K562 (cell line): ENCODE data around the gene LEUTX. TPM values are rescaled to one million over a fixed set of nuclear protein-coding genes. Genes with fewer than 3 reads are reported as not detected.

Experiments
- ATAC-seq: fragments of 200-7000 bp; cut with Tn5 transposase; 3 replicates; pipeline ENCODE4 v1.9.1; 2020; ENCODE audit warnings: moderate library complexity
- BruUV-seq: library from RNA; stranded (reverse); fragments of 400-500 nt; replicated peaks from 2 replicates; lab custom pipeline; 2021; lab: Mats Ljungman, UMichigan
- CTCF ChIA-PET: fragments of 300-600 bp; formaldehyde crosslinking; extraction: SDS; loops from one replicate; lab custom pipeline; 2021; ENCODE audit warnings: low intra/inter-chr PET ratio; lab: Yijun Ruan, JAX
- POLR2A ChIA-PET: fragments of 300-600, 350-650 bp; sonication (Branson Sonifier 250); formaldehyde crosslinking; extraction: SDS; loops from one replicate; lab custom pipeline; 2021; ENCODE audit warnings: antibody characterized with exemption, inconsistent platforms; lab: Yijun Ruan, JAX
- DNase-seq, 4 experiments: peaks; one replicate each; pipeline versions ENCODE4 v3.0.0 to v3.0.0-alpha.2; 2011 to 2018; ENCODE audit warnings: low spot score in 3 of 4, mixed read lengths in 3 of 4; ENCODE audit errors: extremely low read depth in 1 of 4
- FAIRE-seq: peaks from 2 replicates; lab custom pipeline; 2011; peaks lifted over from hg19 to GRCh38; lab: Jason Lieb, UNC
- H2AFZ ChIP-seq: 2 replicates; pipeline ENCODE4 v1.6.0; 2011; ENCODE audit warnings: low read depth, low read length, control low read depth, inconsistent platforms
- H3K27ac ChIP-seq: fragments of 200-600 bp; 3 replicates; pipeline ENCODE4 v1.8.0; 2011; ENCODE audit warnings: low read depth, mild to moderate bottlenecking, control low read depth, inconsistent platforms, low read length, moderate library complexity, mixed read lengths; ENCODE audit errors: extremely low read depth
- H3K27me3 ChIP-seq, 2 experiments: fragments of 300-600 bp in 1 of 2; 2 replicates in 1 of 2; 3 replicates in 1 of 2; pipeline versions ENCODE4 v1.6.0 to v1.8.0; 2011; ENCODE audit warnings: inconsistent platforms in 2 of 2, low read length in 2 of 2, mild to moderate bottlenecking in 1 of 2, mixed read lengths in 1 of 2, moderate library complexity in 1 of 2; ENCODE audit not compliant: control insufficient read depth in 2 of 2, insufficient read depth in 2 of 2
- H3K36me3 ChIP-seq: fragments of 300-600 bp; 3 replicates; pipeline ENCODE4 v1.8.0; 2011; ENCODE audit warnings: mild to moderate bottlenecking, low read length, inconsistent platforms; ENCODE audit not compliant: control insufficient read depth, insufficient read depth
- H3K4me1 ChIP-seq, 2 experiments: fragments of 200-600 bp in 1 of 2; replicated peaks in 1 of 2; 2 replicates in 1 of 2; 3 replicates in 1 of 2; pipeline versions ENCODE4 v1.5.1 to v1.8.0; 2011; ENCODE audit warnings: inconsistent platforms in 2 of 2, low read length in 2 of 2, mild to moderate bottlenecking in 1 of 2, mixed read lengths in 1 of 2, moderate library complexity in 1 of 2; ENCODE audit not compliant: control insufficient read depth in 2 of 2, insufficient read depth in 2 of 2
- H3K4me2 ChIP-seq: 2 replicates; pipeline ENCODE4 v1.6.1; 2011; ENCODE audit warnings: low read length, control low read depth, inconsistent platforms, mixed read lengths; ENCODE audit not compliant: insufficient read depth
- H3K4me3 ChIP-seq: fragments of 200-600 bp; sonication (generic), shearing (Covaris generic); 2 replicates; pipeline ENCODE4 v1.5.1; 2016; ENCODE audit warnings: control low read depth, inconsistent platforms
- H3K79me2 ChIP-seq: fragments of 200-600 bp; 3 replicates; pipeline ENCODE4 v1.8.0; 2011; ENCODE audit warnings: low read length, inconsistent platforms; ENCODE audit not compliant: control insufficient read depth, insufficient read depth
- H3K9ac ChIP-seq, 2 experiments: 2 replicates each; pipeline versions ENCODE4 v1.6.0 to v1.6.1; 2011; ENCODE audit warnings: low read depth in 2 of 2, low read length in 2 of 2, control low read depth in 1 of 2, inconsistent platforms in 1 of 2, mild to moderate bottlenecking in 1 of 2, mixed read lengths in 1 of 2; ENCODE audit not compliant: insufficient read depth in 1 of 2
- H3K9me1 ChIP-seq: one replicate; pipeline ENCODE4 v1.6.0; 2011; ENCODE audit warnings: inconsistent platforms, mild to moderate bottlenecking, low read length, moderate library complexity; ENCODE audit not compliant: control insufficient read depth, insufficient read depth
- H3K9me3 ChIP-seq: replicated peaks from 2 replicates; pipeline ENCODE4 v1.5.1; 2011; ENCODE audit warnings: low read depth, low read length, inconsistent platforms; ENCODE audit not compliant: control insufficient read depth, insufficient read depth
- H4K20me1 ChIP-seq: replicated peaks from 2 replicates; pipeline ENCODE4 v1.6.1; 2011; ENCODE audit warnings: low read length, inconsistent platforms, mixed read lengths; ENCODE audit not compliant: control insufficient read depth, insufficient read depth
- CAMTA2 ChIP-seq: fragments of 250-450 bp; sonication (Bioruptor Pico); conservative IDR thresholded peaks from 2 replicates; pipeline ENCODE4 v1.5.1; 2022
- CBFA2T3 ChIP-seq: fragments of 450-650 bp; IDR thresholded peaks from 2 replicates; pipeline ENCODE4 v1.6.1; 2017
- CBX3 ChIP-seq, 2 experiments: IDR thresholded peaks; 1 replicate in 1 of 2; 2 replicates in 1 of 2; pipeline ENCODE4 v1.6.1; 2012; ENCODE audit warnings: inconsistent platforms in 2 of 2, low read length in 2 of 2, borderline replicate concordance in 1 of 2, control low read depth in 1 of 2
- CCNT2 ChIP-seq: IDR thresholded peaks from 2 replicates; pipeline ENCODE4 v1.6.1; 2011; ENCODE audit warnings: borderline replicate concordance, low read depth, mild to moderate bottlenecking, moderate library complexity, mixed read lengths, low read length; ENCODE audit not compliant: insufficient read length; ENCODE audit errors: extremely low read depth
- GTF2F1 ChIP-seq: IDR thresholded peaks from 2 replicates; pipeline ENCODE4 v1.6.1; 2011; ENCODE audit warnings: low read depth, low read length, improper control_type of control experiment
- KAT8 ChIP-seq: fragments of 450-650 bp; IDR thresholded peaks from 2 replicates; pipeline ENCODE4 v1.6.1; 2016; ENCODE audit warnings: low read depth, mild to moderate bottlenecking
- KDM1A ChIP-seq, 2 experiments: fragments of 450-650 bp; IDR thresholded peaks; 2 replicates each; pipeline ENCODE4 v1.6.1; 2016; ENCODE audit warnings: mild to moderate bottlenecking in 2 of 2
- KLF13 ChIP-seq: fragments of 450-650 bp; IDR thresholded peaks from 2 replicates; pipeline ENCODE4 v1.6.1; 2016; ENCODE audit warnings: missing genetic modification characterization, low read depth, mild to moderate bottlenecking, missing compliant biosample characterization, moderate library complexity, borderline replicate concordance
- PRDM10 ChIP-seq: fragments of 450-650 bp; IDR thresholded peaks from 2 replicates; pipeline ENCODE4 v1.6.1; 2018; ENCODE audit not compliant: partially characterized antibody
- SETDB1 ChIP-seq: IDR thresholded peaks from one replicate; pipeline ENCODE4 v1.6.1; 2012; ENCODE audit warnings: low read length, control low read depth, inconsistent platforms
- SNRNP70 ChIP-seq: fragments of 200-400 bp; formaldehyde crosslinking; optimal IDR thresholded peaks from 2 replicates; pipeline ENCODE3; 2017; ENCODE audit warnings: low read depth, low read length
- SPI1 ChIP-seq: IDR thresholded peaks from 2 replicates; pipeline ENCODE4 v1.6.1; 2011; ENCODE audit warnings: low read depth, low read length, control low read depth, borderline replicate concordance
- THAP7 ChIP-seq: fragments of 250-450 bp; sonication (Bioruptor Pico); IDR thresholded peaks from 2 replicates; pipeline ENCODE4 v1.5.0; 2021
- TRIM24 ChIP-seq, 2 experiments: fragments of 450-650 bp; IDR thresholded peaks; 2 replicates each; pipeline ENCODE4 v1.6.1; 2016
- ZNF512 ChIP-seq: IDR thresholded peaks from 2 replicates; pipeline ENCODE4 v1.6.1; 2016; ENCODE audit warnings: missing genetic modification characterization, missing compliant biosample characterization
- ZNF695 ChIP-seq: fragments of 450-650 bp; formaldehyde crosslinking; IDR thresholded peaks from 2 replicates; pipeline ENCODE4 v1.4.0; 2020; ENCODE audit warnings: mild to moderate bottlenecking, moderate library complexity
- WGBS: fragments of 100-300 bp; shearing (Covaris generic); methylation state at CpG from one replicate; pipeline ENCODE4 v1.1.6; 2016; ENCODE audit warnings: low coverage, mixed read lengths; ENCODE audit not compliant: insufficient coverage; ENCODE audit errors: missing lambda C conversion rate; 5-methylcytosine and 5-hydroxymethylcytosine counted together
- in situ Hi-C: fragments of 300-500 bp; cut with MboI; formaldehyde crosslinking; loops from 4 replicates; pipeline ENCODE4 v1.15.0; 2018; ENCODE audit warnings: inconsistent platforms, mixed read lengths
- intact Hi-C: fragments of 100-400 bp; cut with micrococcal nuclease; formaldehyde crosslinking; loops from 2 replicates; pipeline ENCODE4 v1.14.2; 2022
- polyA plus RNA-seq, 8 experiments: library from polyadenylated mRNA; depleted of rRNA in 4 of 8; stranded (reverse) in 5 of 8; unstranded in 3 of 8; fragments of >200 nt; fragmentation: Nextera tagmentation in 2 of 8; fragmentation: Illumina TruSeq in 1 of 8; extraction: Ambion mirVana in 2 of 8; extraction: Trizol in 1 of 8; gene quantifications; 2 replicates each; pipeline versions ENCODE4 v1.2.1 to v1.2.3, GENCODE V29; 2011 to 2014; ENCODE audit warnings: inconsistent platforms in 1 of 8, missing spikeins in 1 of 8
- total RNA-seq, 7 experiments: library from RNA; depleted of rRNA in 6 of 7; stranded (reverse); fragments of >200 nt in 6 of 7; fragmentation: Illumina TruSeq in 2 of 7; extraction: Trizol in 2 of 7; gene quantifications; 2 replicates each; pipeline versions ENCODE4 v1.2.1 to v1.2.3, GENCODE V29; 2011 to 2021; ENCODE audit warnings: low replicate concordance in 1 of 7

Gene LEUTX
- total and polyA plus RNA-seq, 9 of the 15 experiments (the other 6 are each of a cell fraction or from before 2014, with no cell fraction given) = not detected

- peak; percentile 5; the same call in 1 of the 2 replicates for TF ChIP-seq ZNF512 (tag)
- TF ChIP-seq SPI1 = peak; percentile 61; the same call in 1 of the 2 replicates
- TF ChIP-seq, all 486 proteins: peak for 2
Measured at GRCh38 chr19:39745643-39746042, 33.0 kb upstream of the LEUTX start (continued).

GRCh38 chr19:39746836-39747529, 31.7 kb upstream of the LEUTX start:
- intact Hi-C loops (no loop called here), in situ Hi-C loops (no loop called here)
- ATAC-seq (no peak), DNase-seq (no peak), FAIRE-seq (no peak)
- no peak overlapping the region for H3K27ac ChIP-seq
- peaks cover 0 to 5% of the 10 kb centered on the region in 2 experiments; a peak in 3 of 5 replicates for H3K27me3 ChIP-seq
- no peak overlapping the region for H3K4me2 ChIP-seq
- no peaks in the 10 kb centered on the region for H4K20me1 ChIP-seq
- POLR2A ChIA-PET = no interaction called here
- no peak overlapping the region for H2AFZ ChIP-seq
- CTCF ChIA-PET = no interaction called here
- H3K36me3 ChIP-seq = no peaks in the 10 kb centered on the region
- 2% methylated on average over 4 of the region's 4 CpGs for WGBS
- H3K9me3 ChIP-seq = no peaks in the 10 kb centered on the region
- H3K9me1 ChIP-seq = no peaks in the 10 kb centered on the region
- H3K79me2 ChIP-seq = no peaks in the 10 kb centered on the region
- H3K4me3 ChIP-seq = no peak overlapping the region
- H3K4me1 ChIP-seq = no peaks in the 10 kb centered on the region
- no TSS peak for BruUV-seq
- no peak overlapping the region for H3K9ac ChIP-seq
- TF ChIP-seq KAT8 (no peak), CBX3 (IDR thresholded peaks at IDR 0.05; ENCODE audit: borderline replicate concordance in 1 of 2, low read length in 2 of 2) (no peak), TRIM24 (IDR thresholded peaks at IDR 0.05) (no peak), CCNT2 (no peak), KDM1A (IDR thresholded peaks at IDR 0.05) (no peak), GTF2F1 (no peak), SNRNP70 (no peak), CBFA2T3 (no peak), CAMTA2 (CRISPR knock-in tag) (no peak), SETDB1 (no peak), KLF13 (no peak), THAP7 (CRISPR knock-in tag) (no peak), PRDM10 (no peak), ZNF695 (CRISPR knock-in tag) (no peak)
